WTC11 (cell line): Measurements from ENCODE around the gene NDUFS6. TPM values are rescaled to one million over a fixed set of nuclear protein-coding genes. Genes with fewer than 3 reads are reported as not detected.

Experiments used
- ATAC-seq: fragments of 200-7000 bp; cut with Tn5 transposase; 2 replicates; pipeline ENCODE4 v1.10.0; 2021; ENCODE audit warnings: mild to moderate bottlenecking, moderate library complexity
- CTCF ChIA-PET: fragments of 300-600 bp; sonication (Branson Sonifier 250); formaldehyde crosslinking; loops from one replicate; lab custom pipeline; 2021; ENCODE audit warnings: antibody characterized with exemption; lab: Charles Lee
- POLR2A ChIA-PET: fragments of 350-600 bp; sonication (Branson Sonifier 250); formaldehyde crosslinking; loops from one replicate; lab custom pipeline; 2021; ENCODE audit warnings: antibody characterized with exemption; lab: Charles Lee
- DNase-seq: peaks from one replicate; pipeline ENCODE4 v3.0.0; 2021; ENCODE audit warnings: low spot score
- H3K27ac Mint-ChIP-seq: 2 replicates; pipeline ENCODE4 v1.8.0; 2021; ENCODE audit warnings: mixed read lengths
- H3K27me3 Mint-ChIP-seq: 2 replicates; pipeline ENCODE4 v1.8.0; 2021; ENCODE audit warnings: low read depth, mild to moderate bottlenecking, moderate library complexity, mixed read lengths
- H3K36me3 Mint-ChIP-seq: 2 replicates; pipeline ENCODE4 v1.8.0; 2021; ENCODE audit warnings: mixed read lengths
- H3K4me1 Mint-ChIP-seq: 2 replicates; pipeline ENCODE4 v1.8.0; 2022; ENCODE audit warnings: mixed read lengths
- H3K4me3 Mint-ChIP-seq: 2 replicates; pipeline ENCODE4 v1.8.0; 2021; ENCODE audit warnings: mild to moderate bottlenecking, moderate library complexity, mixed read lengths
- H3K9me3 Mint-ChIP-seq: 2 replicates; pipeline ENCODE4 v1.8.0; 2021; ENCODE audit warnings: mixed read lengths
- CREB1 ChIP-seq: sonication (generic); formaldehyde crosslinking; IDR thresholded peaks from 2 replicates; pipeline ENCODE4 v1.8.0; 2023; ENCODE audit warnings: mild to moderate bottlenecking, missing genetic modification reagents
- CREM ChIP-seq: sonication (generic); formaldehyde crosslinking; IDR thresholded peaks from 2 replicates; pipeline ENCODE4 v1.8.1; 2022; ENCODE audit warnings: mild to moderate bottlenecking, missing genetic modification reagents, moderate library complexity
- EMX1 ChIP-seq: fragments of 250-450 bp; sonication (Bioruptor Pico); IDR thresholded peaks from 2 replicates; pipeline ENCODE4 v1.8.0; 2021; ENCODE audit warnings: mild to moderate bottlenecking
- FOXP1 ChIP-seq: sonication (generic); formaldehyde crosslinking; IDR thresholded peaks from 2 replicates; pipeline ENCODE4 v1.8.0; 2022; ENCODE audit warnings: missing genetic modification reagents, mild to moderate bottlenecking, moderate library complexity, borderline replicate concordance
- GRHL2 ChIP-seq: fragments of 250-450 bp; sonication (Bioruptor Pico); IDR thresholded peaks from 2 replicates; pipeline ENCODE4 v1.8.0; 2022; ENCODE audit warnings: mild to moderate bottlenecking, moderate library complexity; ENCODE audit not compliant: insufficient replicate concordance, severe bottlenecking
- MXD4 ChIP-seq: fragments of 250-450 bp; sonication (Bioruptor Pico); IDR thresholded peaks from 2 replicates; pipeline ENCODE4 v1.8.0; 2021; ENCODE audit warnings: mild to moderate bottlenecking, moderate library complexity, borderline replicate concordance
- NFE2L1 ChIP-seq: sonication (generic); formaldehyde crosslinking; IDR thresholded peaks from 2 replicates; pipeline ENCODE4 v1.8.1; 2023; ENCODE audit warnings: missing genetic modification reagents
- NR1H2 ChIP-seq: sonication (generic); formaldehyde crosslinking; IDR thresholded peaks from 2 replicates; pipeline ENCODE4 v1.9.0; 2021; ENCODE audit warnings: mild to moderate bottlenecking, moderate library complexity, missing genetic modification reagents
- OVOL2 ChIP-seq: fragments of 250-450 bp; sonication (Bioruptor Pico); IDR thresholded peaks from 2 replicates; pipeline ENCODE4 v1.9.0; 2021; ENCODE audit warnings: mild to moderate bottlenecking, borderline replicate concordance
- PRRX2 ChIP-seq: fragments of 250-450 bp; sonication (Bioruptor Pico); IDR thresholded peaks from 2 replicates; pipeline ENCODE4 v1.8.0; 2021; ENCODE audit warnings: mild to moderate bottlenecking
- SMAD4 ChIP-seq: sonication (generic); formaldehyde crosslinking; IDR thresholded peaks from 2 replicates; pipeline ENCODE4 v1.8.0; 2022; ENCODE audit warnings: mild to moderate bottlenecking, missing genetic modification reagents
- ZNF416 ChIP-seq: fragments of 250-450 bp; sonication (Bioruptor Pico); IDR thresholded peaks from 2 replicates; pipeline ENCODE4 v1.9.0; 2021; ENCODE audit warnings: mild to moderate bottlenecking, inconsistent platforms
- total RNA-seq: library from RNA; stranded (reverse); gene quantifications from 3 replicates; pipeline ENCODE4 v1.2.3, GENCODE V29; 2021
- TF ChIP-seq, protein P1 (sequence below): fragments of 250-450 bp; sonication (Bioruptor Pico); conservative IDR thresholded peaks from 2 replicates; pipeline ENCODE4 v1.9.0; 2021; ENCODE audit warnings: mild to moderate bottlenecking
- TF ChIP-seq, protein P2 (sequence below): sonication (generic); formaldehyde crosslinking; IDR thresholded peaks from 2 replicates; pipeline ENCODE4 v1.8.0; 2022; ENCODE audit warnings: mild to moderate bottlenecking, missing genetic modification reagents
- TF ChIP-seq, protein P3 (sequence below): sonication (generic); formaldehyde crosslinking; IDR thresholded peaks from 2 replicates; pipeline ENCODE4 v1.8.0; 2022; ENCODE audit warnings: mild to moderate bottlenecking, missing genetic modification reagents
- TF ChIP-seq, protein P4 (sequence below): sonication (generic); formaldehyde crosslinking; IDR thresholded peaks from 2 replicates; pipeline ENCODE4 v1.8.0; 2022; ENCODE audit warnings: mild to moderate bottlenecking, missing genetic modification reagents
- TF ChIP-seq, protein P5 (sequence below): sonication (generic); formaldehyde crosslinking; IDR thresholded peaks from 2 replicates; pipeline ENCODE4 v1.8.1; 2023; ENCODE audit warnings: mild to moderate bottlenecking, missing genetic modification reagents
- TF ChIP-seq, protein P6 (sequence below): fragments of 250-450 bp; sonication (Bioruptor Pico); IDR thresholded peaks from 2 replicates; pipeline ENCODE4 v1.8.0; 2021; ENCODE audit warnings: mild to moderate bottlenecking
- TF ChIP-seq, protein P7 (sequence below): sonication (generic); formaldehyde crosslinking; IDR thresholded peaks from 2 replicates; pipeline ENCODE4 v1.8.0; 2023; ENCODE audit warnings: missing genetic modification reagents
- TF ChIP-seq, protein P8 (sequence below): sonication (generic); formaldehyde crosslinking; IDR thresholded peaks from 2 replicates; pipeline ENCODE4 v1.8.0; 2023; ENCODE audit warnings: mild to moderate bottlenecking, missing genetic modification reagents

NDUFS6 gene
- total RNA-seq, 1 experiment from 2014 or later = 84.3 TPM

DNA sequence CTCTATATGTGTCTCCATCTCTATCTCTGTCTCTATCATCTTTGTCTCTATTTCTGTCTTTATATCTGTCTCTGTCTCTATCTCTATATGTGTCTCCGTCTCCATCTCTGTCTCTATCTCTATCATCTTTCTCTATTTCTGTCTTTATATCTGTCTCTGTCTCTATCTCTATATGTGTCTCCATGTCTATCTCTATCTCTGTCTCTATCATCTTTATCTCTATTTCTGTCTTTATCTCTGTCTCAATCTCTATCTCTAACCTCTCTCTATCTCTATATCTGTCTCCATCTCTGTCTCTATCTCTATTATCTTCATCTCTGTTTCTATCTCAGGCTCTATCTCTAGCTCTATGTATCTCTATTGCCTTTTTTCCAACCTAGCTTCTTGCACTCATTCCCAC is 44.5 kb downstream of the NDUFS6 start:
- CTCF ChIA-PET = no interaction called here
- no peaks in the 10 kb centered on the region for H3K9me3 Mint-ChIP-seq
- H3K4me1 Mint-ChIP-seq = peaks cover 14% of the 10 kb centered on the region
- no peaks in the 10 kb centered on the region for H3K36me3 Mint-ChIP-seq
- no peak overlapping the region for H3K4me3 Mint-ChIP-seq
- H3K27ac Mint-ChIP-seq = no peak overlapping the region
- POLR2A ChIA-PET = no interaction called here
- no peak for DNase-seq
- H3K27me3 Mint-ChIP-seq = peaks cover 44% of the 10 kb centered on the region
- no peak for ATAC-seq
- TF ChIP-seq CREB1 = no peak
- no peak for TF ChIP-seq EMX1 (CRISPR knock-in tag)
- TF ChIP-seq, protein P1, sequence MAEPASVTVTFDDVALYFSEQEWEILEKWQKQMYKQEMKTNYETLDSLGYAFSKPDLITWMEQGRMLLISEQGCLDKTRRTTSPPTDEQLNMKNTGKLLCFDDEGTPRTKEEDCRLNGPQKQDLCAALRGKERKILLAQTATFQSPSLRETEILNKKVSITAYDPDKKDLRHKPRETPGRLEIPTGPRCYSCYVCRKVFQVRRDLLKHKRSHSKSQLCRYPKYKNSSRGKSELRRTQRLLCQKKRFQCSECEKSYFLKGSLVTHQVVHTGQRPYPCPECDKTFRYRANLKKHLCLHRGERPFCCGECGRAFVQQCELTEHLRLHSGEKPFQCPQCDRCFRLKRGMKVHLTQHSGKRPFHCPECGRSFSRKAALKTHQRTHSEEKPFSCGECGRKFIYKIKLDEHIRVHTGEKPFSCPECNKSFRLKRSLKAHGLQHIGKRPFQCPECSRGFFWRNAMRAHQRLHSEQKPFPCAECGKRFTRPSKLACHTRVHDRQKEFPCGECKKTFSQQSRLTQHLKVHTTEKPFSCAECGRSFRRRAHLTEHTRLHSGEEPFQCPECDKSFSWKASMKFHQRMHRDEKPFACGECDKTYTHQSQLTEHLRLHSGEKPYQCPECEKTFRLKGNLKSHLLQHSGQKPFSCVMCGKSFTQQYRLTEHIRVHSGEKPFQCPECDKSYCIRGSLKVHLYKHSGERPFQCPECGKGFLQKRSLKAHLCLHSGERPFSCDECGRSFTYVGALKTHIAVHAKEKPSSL = no peak
- TF ChIP-seq FOXP1 (CRISPR knock-in tag) = no peak
- no peak for TF ChIP-seq GRHL2 (CRISPR knock-in tag)
- TF ChIP-seq, protein P2, sequence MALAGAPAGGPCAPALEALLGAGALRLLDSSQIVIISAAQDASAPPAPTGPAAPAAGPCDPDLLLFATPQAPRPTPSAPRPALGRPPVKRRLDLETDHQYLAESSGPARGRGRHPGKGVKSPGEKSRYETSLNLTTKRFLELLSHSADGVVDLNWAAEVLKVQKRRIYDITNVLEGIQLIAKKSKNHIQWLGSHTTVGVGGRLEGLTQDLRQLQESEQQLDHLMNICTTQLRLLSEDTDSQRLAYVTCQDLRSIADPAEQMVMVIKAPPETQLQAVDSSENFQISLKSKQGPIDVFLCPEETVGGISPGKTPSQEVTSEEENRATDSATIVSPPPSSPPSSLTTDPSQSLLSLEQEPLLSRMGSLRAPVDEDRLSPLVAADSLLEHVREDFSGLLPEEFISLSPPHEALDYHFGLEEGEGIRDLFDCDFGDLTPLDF (CRISPR knock-in tag) = no peak
- TF ChIP-seq ZNF416 = no peak
- TF ChIP-seq, protein P3, sequence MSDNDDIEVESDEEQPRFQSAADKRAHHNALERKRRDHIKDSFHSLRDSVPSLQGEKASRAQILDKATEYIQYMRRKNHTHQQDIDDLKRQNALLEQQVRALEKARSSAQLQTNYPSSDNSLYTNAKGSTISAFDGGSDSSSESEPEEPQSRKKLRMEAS (CRISPR knock-in tag) = no peak
- no peak for TF ChIP-seq PRRX2 (CRISPR knock-in tag)

DNA sequence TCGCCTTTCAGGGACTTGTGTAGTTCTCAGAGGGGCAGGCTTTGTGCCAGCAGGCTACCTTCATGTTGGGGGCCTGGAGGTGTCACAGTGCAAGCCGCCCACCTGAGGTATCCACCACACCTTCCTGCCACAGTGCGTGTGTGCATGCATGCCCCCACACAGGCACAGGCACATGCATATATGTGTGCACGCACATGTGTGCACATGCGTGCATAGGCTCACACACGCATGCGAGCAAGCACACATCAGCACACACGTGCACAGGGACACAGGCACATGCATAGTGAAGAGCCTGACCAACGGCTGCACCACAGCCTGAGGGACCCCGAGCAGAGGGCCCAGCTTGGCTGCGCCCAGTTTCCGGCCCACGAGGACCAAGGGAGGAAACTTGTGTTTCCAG is 45.4 kb downstream of the NDUFS6 start:
- Mint-ChIP-seq H3K4me3 (no peak overlapping the region), H3K27me3 (peaks cover 48% of the 10 kb centered on the region), H3K9me3 (no peaks in the 10 kb centered on the region), H3K36me3 (no peaks in the 10 kb centered on the region), H3K27ac (no peak overlapping the region), H3K4me1 (peaks cover 17% of the 10 kb centered on the region)
- ChIA-PET POLR2A (no interaction called here), CTCF (no interaction called here)
- TF ChIP-seq, protein P4, sequence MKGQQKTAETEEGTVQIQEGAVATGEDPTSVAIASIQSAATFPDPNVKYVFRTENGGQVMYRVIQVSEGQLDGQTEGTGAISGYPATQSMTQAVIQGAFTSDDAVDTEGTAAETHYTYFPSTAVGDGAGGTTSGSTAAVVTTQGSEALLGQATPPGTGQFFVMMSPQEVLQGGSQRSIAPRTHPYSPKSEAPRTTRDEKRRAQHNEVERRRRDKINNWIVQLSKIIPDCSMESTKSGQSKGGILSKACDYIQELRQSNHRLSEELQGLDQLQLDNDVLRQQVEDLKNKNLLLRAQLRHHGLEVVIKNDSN = no peak
- TF ChIP-seq, protein P5, sequence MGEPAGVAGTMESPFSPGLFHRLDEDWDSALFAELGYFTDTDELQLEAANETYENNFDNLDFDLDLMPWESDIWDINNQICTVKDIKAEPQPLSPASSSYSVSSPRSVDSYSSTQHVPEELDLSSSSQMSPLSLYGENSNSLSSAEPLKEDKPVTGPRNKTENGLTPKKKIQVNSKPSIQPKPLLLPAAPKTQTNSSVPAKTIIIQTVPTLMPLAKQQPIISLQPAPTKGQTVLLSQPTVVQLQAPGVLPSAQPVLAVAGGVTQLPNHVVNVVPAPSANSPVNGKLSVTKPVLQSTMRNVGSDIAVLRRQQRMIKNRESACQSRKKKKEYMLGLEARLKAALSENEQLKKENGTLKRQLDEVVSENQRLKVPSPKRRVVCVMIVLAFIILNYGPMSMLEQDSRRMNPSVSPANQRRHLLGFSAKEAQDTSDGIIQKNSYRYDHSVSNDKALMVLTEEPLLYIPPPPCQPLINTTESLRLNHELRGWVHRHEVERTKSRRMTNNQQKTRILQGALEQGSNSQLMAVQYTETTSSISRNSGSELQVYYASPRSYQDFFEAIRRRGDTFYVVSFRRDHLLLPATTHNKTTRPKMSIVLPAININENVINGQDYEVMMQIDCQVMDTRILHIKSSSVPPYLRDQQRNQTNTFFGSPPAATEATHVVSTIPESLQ (CRISPR knock-in tag) = no peak
- no peak for TF ChIP-seq NFE2L1
- no peak for TF ChIP-seq OVOL2
- TF ChIP-seq SMAD4 (CRISPR knock-in tag) = no peak
- ATAC-seq (no peak), DNase-seq (no peak)

DNA sequence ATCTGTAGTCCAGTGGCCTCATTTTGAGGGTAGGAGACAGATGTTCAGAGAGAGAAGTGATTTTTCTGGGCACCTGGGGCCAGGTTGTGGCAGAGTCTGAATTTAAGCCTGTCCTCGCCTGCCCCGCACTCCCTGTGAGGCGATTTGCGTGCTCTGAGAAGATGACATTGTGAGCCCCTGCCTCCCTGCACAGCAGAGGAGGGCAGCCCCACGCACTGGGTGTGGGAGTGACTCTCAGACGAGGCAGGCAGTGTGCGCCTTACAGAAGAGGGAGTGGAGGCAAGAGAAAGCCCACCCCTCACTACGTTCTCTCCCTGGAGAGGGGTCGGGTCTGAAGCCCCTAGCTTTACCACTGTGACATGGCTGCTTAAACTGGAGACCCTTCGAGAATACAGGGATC is 45.8 kb downstream of the NDUFS6 start:
- ChIA-PET CTCF (no interaction called here), POLR2A (no interaction called here)
- TF ChIP-seq MXD4 (no peak), CREM (CRISPR knock-in tag) (no peak), NR1H2 (CRISPR knock-in tag) (no peak)
- TF ChIP-seq, protein P6, sequence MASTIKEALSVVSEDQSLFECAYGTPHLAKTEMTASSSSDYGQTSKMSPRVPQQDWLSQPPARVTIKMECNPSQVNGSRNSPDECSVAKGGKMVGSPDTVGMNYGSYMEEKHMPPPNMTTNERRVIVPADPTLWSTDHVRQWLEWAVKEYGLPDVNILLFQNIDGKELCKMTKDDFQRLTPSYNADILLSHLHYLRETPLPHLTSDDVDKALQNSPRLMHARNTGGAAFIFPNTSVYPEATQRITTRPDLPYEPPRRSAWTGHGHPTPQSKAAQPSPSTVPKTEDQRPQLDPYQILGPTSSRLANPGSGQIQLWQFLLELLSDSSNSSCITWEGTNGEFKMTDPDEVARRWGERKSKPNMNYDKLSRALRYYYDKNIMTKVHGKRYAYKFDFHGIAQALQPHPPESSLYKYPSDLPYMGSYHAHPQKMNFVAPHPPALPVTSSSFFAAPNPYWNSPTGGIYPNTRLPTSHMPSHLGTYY (CRISPR knock-in tag) = no peak
- TF ChIP-seq, protein P7, sequence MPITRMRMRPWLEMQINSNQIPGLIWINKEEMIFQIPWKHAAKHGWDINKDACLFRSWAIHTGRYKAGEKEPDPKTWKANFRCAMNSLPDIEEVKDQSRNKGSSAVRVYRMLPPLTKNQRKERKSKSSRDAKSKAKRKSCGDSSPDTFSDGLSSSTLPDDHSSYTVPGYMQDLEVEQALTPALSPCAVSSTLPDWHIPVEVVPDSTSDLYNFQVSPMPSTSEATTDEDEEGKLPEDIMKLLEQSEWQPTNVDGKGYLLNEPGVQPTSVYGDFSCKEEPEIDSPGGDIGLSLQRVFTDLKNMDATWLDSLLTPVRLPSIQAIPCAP (CRISPR knock-in tag) = no peak
- TF ChIP-seq, protein P4 = no peak
- TF ChIP-seq, protein P8, sequence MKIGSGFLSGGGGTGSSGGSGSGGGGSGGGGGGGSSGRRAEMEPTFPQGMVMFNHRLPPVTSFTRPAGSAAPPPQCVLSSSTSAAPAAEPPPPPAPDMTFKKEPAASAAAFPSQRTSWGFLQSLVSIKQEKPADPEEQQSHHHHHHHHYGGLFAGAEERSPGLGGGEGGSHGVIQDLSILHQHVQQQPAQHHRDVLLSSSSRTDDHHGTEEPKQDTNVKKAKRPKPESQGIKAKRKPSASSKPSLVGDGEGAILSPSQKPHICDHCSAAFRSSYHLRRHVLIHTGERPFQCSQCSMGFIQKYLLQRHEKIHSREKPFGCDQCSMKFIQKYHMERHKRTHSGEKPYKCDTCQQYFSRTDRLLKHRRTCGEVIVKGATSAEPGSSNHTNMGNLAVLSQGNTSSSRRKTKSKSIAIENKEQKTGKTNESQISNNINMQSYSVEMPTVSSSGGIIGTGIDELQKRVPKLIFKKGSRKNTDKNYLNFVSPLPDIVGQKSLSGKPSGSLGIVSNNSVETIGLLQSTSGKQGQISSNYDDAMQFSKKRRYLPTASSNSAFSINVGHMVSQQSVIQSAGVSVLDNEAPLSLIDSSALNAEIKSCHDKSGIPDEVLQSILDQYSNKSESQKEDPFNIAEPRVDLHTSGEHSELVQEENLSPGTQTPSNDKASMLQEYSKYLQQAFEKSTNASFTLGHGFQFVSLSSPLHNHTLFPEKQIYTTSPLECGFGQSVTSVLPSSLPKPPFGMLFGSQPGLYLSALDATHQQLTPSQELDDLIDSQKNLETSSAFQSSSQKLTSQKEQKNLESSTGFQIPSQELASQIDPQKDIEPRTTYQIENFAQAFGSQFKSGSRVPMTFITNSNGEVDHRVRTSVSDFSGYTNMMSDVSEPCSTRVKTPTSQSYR (CRISPR knock-in tag) = no peak

More for the DNA sequence above, 45.8 kb downstream of the NDUFS6 start:
- no peak for DNase-seq
- Mint-ChIP-seq H3K27ac (no peak overlapping the region), H3K9me3 (no peaks in the 10 kb centered on the region), H3K4me1 (peaks cover 22% of the 10 kb centered on the region), H3K4me3 (no peak overlapping the region), H3K27me3 (peaks cover 53% of the 10 kb centered on the region), H3K36me3 (no peaks in the 10 kb centered on the region)
- no peak for ATAC-seq
